K562 (cell line): ENCODE results near the gene CCDC18. TPM values are rescaled to one million over a fixed set of nuclear protein-coding genes. Genes with fewer than 3 reads are reported as not detected.

Source experiments
- ATAC-seq: fragments of 200-7000 bp; cut with Tn5 transposase; 3 replicates; pipeline ENCODE4 v1.9.1; 2020; ENCODE audit warnings: moderate library complexity
- BruUV-seq: library from RNA; stranded (reverse); fragments of 400-500 nt; replicated peaks from 2 replicates; lab custom pipeline; 2021; lab: Mats Ljungman, UMichigan
- CTCF ChIA-PET: fragments of 300-600 bp; formaldehyde crosslinking; extraction: SDS; loops from one replicate; lab custom pipeline; 2021; ENCODE audit warnings: low intra/inter-chr PET ratio; lab: Yijun Ruan, JAX
- POLR2A ChIA-PET: fragments of 300-600, 350-650 bp; sonication (Branson Sonifier 250); formaldehyde crosslinking; extraction: SDS; loops from one replicate; lab custom pipeline; 2021; ENCODE audit warnings: antibody characterized with exemption, inconsistent platforms; lab: Yijun Ruan, JAX
- DNase-seq, 4 experiments: peaks; one replicate each; pipeline versions ENCODE4 v3.0.0 to v3.0.0-alpha.2; 2011 to 2018; ENCODE audit warnings: low spot score in 3 of 4, mixed read lengths in 3 of 4; ENCODE audit errors: extremely low read depth in 1 of 4
- FAIRE-seq: peaks from 2 replicates; lab custom pipeline; 2011; peaks lifted over from hg19 to GRCh38; lab: Jason Lieb, UNC
- H2AFZ ChIP-seq: 2 replicates; pipeline ENCODE4 v1.6.0; 2011; ENCODE audit warnings: low read depth, low read length, control low read depth, inconsistent platforms
- H3K27ac ChIP-seq: fragments of 200-600 bp; 3 replicates; pipeline ENCODE4 v1.8.0; 2011; ENCODE audit warnings: low read depth, mild to moderate bottlenecking, control low read depth, inconsistent platforms, low read length, moderate library complexity, mixed read lengths; ENCODE audit errors: extremely low read depth
- H3K27me3 ChIP-seq, 2 experiments: fragments of 300-600 bp in 1 of 2; 2 replicates in 1 of 2; 3 replicates in 1 of 2; pipeline versions ENCODE4 v1.6.0 to v1.8.0; 2011; ENCODE audit warnings: inconsistent platforms in 2 of 2, low read length in 2 of 2, mild to moderate bottlenecking in 1 of 2, mixed read lengths in 1 of 2, moderate library complexity in 1 of 2; ENCODE audit not compliant: control insufficient read depth in 2 of 2, insufficient read depth in 2 of 2
- H3K36me3 ChIP-seq: fragments of 300-600 bp; 3 replicates; pipeline ENCODE4 v1.8.0; 2011; ENCODE audit warnings: mild to moderate bottlenecking, low read length, inconsistent platforms; ENCODE audit not compliant: control insufficient read depth, insufficient read depth
- H3K4me1 ChIP-seq, 2 experiments: fragments of 200-600 bp in 1 of 2; replicated peaks in 1 of 2; 2 replicates in 1 of 2; 3 replicates in 1 of 2; pipeline versions ENCODE4 v1.5.1 to v1.8.0; 2011; ENCODE audit warnings: inconsistent platforms in 2 of 2, low read length in 2 of 2, mild to moderate bottlenecking in 1 of 2, mixed read lengths in 1 of 2, moderate library complexity in 1 of 2; ENCODE audit not compliant: control insufficient read depth in 2 of 2, insufficient read depth in 2 of 2
- H3K4me2 ChIP-seq: 2 replicates; pipeline ENCODE4 v1.6.1; 2011; ENCODE audit warnings: low read length, control low read depth, inconsistent platforms, mixed read lengths; ENCODE audit not compliant: insufficient read depth
- H3K4me3 ChIP-seq: fragments of 200-600 bp; sonication (generic), shearing (Covaris generic); 2 replicates; pipeline ENCODE4 v1.5.1; 2016; ENCODE audit warnings: control low read depth, inconsistent platforms
- H3K79me2 ChIP-seq: fragments of 200-600 bp; 3 replicates; pipeline ENCODE4 v1.8.0; 2011; ENCODE audit warnings: low read length, inconsistent platforms; ENCODE audit not compliant: control insufficient read depth, insufficient read depth
- H3K9ac ChIP-seq, 2 experiments: 2 replicates each; pipeline versions ENCODE4 v1.6.0 to v1.6.1; 2011; ENCODE audit warnings: low read depth in 2 of 2, low read length in 2 of 2, control low read depth in 1 of 2, inconsistent platforms in 1 of 2, mild to moderate bottlenecking in 1 of 2, mixed read lengths in 1 of 2; ENCODE audit not compliant: insufficient read depth in 1 of 2
- H3K9me1 ChIP-seq: one replicate; pipeline ENCODE4 v1.6.0; 2011; ENCODE audit warnings: inconsistent platforms, mild to moderate bottlenecking, low read length, moderate library complexity; ENCODE audit not compliant: control insufficient read depth, insufficient read depth
- H3K9me3 ChIP-seq: replicated peaks from 2 replicates; pipeline ENCODE4 v1.5.1; 2011; ENCODE audit warnings: low read depth, low read length, inconsistent platforms; ENCODE audit not compliant: control insufficient read depth, insufficient read depth
- H4K20me1 ChIP-seq: replicated peaks from 2 replicates; pipeline ENCODE4 v1.6.1; 2011; ENCODE audit warnings: low read length, inconsistent platforms, mixed read lengths; ENCODE audit not compliant: control insufficient read depth, insufficient read depth
- EP300 ChIP-seq: IDR thresholded peaks from 2 replicates; pipeline ENCODE4 v1.6.1; 2012; ENCODE audit warnings: low read length, improper control_type of control experiment
- FOXK1 ChIP-seq: sonication (generic); formaldehyde crosslinking; IDR thresholded peaks from 2 replicates; pipeline ENCODE4 v1.8.0; 2022; ENCODE audit warnings: missing genetic modification reagents, mild to moderate bottlenecking, borderline replicate concordance
- POU5F1 ChIP-seq: fragments of 150-350 bp; IDR thresholded peaks from 2 replicates; pipeline ENCODE4 v1.6.1; 2014; ENCODE audit warnings: borderline replicate concordance, low read length, low read depth, mild to moderate bottlenecking; ENCODE audit not compliant: partially characterized antibody
- TGIF2 ChIP-seq: sonication (generic); formaldehyde crosslinking; IDR thresholded peaks from 2 replicates; pipeline ENCODE4 v1.8.1; 2022; ENCODE audit warnings: mild to moderate bottlenecking, missing genetic modification reagents, moderate library complexity
- TRIM24 ChIP-seq, 2 experiments: fragments of 450-650 bp; IDR thresholded peaks; 2 replicates each; pipeline ENCODE4 v1.6.1; 2016
- U2AF2 ChIP-seq: fragments of 200-400 bp; formaldehyde crosslinking; optimal IDR thresholded peaks from 2 replicates; pipeline ENCODE3; 2017; ENCODE audit warnings: low read depth, mild to moderate bottlenecking, low read length
- WGBS: fragments of 100-300 bp; shearing (Covaris generic); methylation state at CpG from one replicate; pipeline ENCODE4 v1.1.6; 2016; ENCODE audit warnings: low coverage, mixed read lengths; ENCODE audit not compliant: insufficient coverage; ENCODE audit errors: missing lambda C conversion rate; 5-methylcytosine and 5-hydroxymethylcytosine counted together
- in situ Hi-C: fragments of 300-500 bp; cut with MboI; formaldehyde crosslinking; loops from 4 replicates; pipeline ENCODE4 v1.15.0; 2018; ENCODE audit warnings: inconsistent platforms, mixed read lengths
- intact Hi-C: fragments of 100-400 bp; cut with micrococcal nuclease; formaldehyde crosslinking; loops from 2 replicates; pipeline ENCODE4 v1.14.2; 2022
- polyA plus RNA-seq, 8 experiments: library from polyadenylated mRNA; depleted of rRNA in 4 of 8; stranded (reverse) in 5 of 8; unstranded in 3 of 8; fragments of >200 nt; fragmentation: Nextera tagmentation in 2 of 8; fragmentation: Illumina TruSeq in 1 of 8; extraction: Ambion mirVana in 2 of 8; extraction: Trizol in 1 of 8; gene quantifications; 2 replicates each; pipeline versions ENCODE4 v1.2.1 to v1.2.3, GENCODE V29; 2011 to 2014; ENCODE audit warnings: inconsistent platforms in 1 of 8, missing spikeins in 1 of 8
- total RNA-seq, 7 experiments: library from RNA; depleted of rRNA in 6 of 7; stranded (reverse); fragments of >200 nt in 6 of 7; fragmentation: Illumina TruSeq in 2 of 7; extraction: Trizol in 2 of 7; gene quantifications; 2 replicates each; pipeline versions ENCODE4 v1.2.1 to v1.2.3, GENCODE V29; 2011 to 2021; ENCODE audit warnings: low replicate concordance in 1 of 7
- TF ChIP-seq, protein P1 (sequence below): fragments of 450-650 bp; IDR thresholded peaks from 2 replicates; pipeline ENCODE4 v1.6.1; 2017; ENCODE audit warnings: mild to moderate bottlenecking, moderate library complexity
- TF ChIP-seq, protein P2 (sequence below), 2 experiments: fragments of 450-650 bp; IDR thresholded peaks; 2 replicates each; pipeline ENCODE4 v1.6.1; 2016; ENCODE audit warnings: mild to moderate bottlenecking in 2 of 2, borderline replicate concordance in 1 of 2, low read depth in 1 of 2, moderate library complexity in 1 of 2
- TF ChIP-seq, protein P3 (sequence below): fragments of 250-450 bp; sonication (Bioruptor Pico); IDR thresholded peaks from 2 replicates; pipeline ENCODE4 v1.5.0; 2022; ENCODE audit warnings: mild to moderate bottlenecking

CCDC18 gene
- total and polyA plus RNA-seq, 9 of the 15 experiments (the other 6 are each of a cell fraction or from before 2014, with no cell fraction given) = 19.5 to 34.2 (median 24.3) TPM

DNA sequence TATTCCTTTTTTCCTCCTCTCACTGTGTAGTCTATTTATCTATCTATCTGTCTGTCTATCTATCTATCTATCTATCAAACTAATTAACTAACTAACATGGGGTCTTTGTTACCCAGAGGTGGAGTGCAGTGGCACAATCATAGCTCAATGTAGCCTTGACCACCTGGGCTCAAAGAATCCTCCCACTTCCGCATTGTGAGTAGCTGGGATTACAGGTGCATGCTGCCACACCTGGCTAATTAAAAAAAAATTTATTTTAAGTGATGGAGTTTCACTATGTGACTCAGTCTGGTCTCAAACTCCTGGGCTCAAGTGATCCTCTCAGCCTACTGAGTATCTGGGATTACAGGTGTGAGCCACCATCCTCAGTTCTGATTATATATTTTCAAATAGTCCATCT lies 71.4 kb downstream of the CCDC18 start:
- Histone ChIP-seq H3K9me1 (no peaks in the 10 kb centered on the region), H4K20me1 (no peaks in the 10 kb centered on the region), H3K4me3 (no peak overlapping the region), H3K36me3 (peaks cover 10% of the 10 kb centered on the region; the same call in 1 of the 3 replicates), H3K27ac (no peak overlapping the region), H3K79me2 (no peaks in the 10 kb centered on the region), H3K9me3 (peaks cover 3% of the 10 kb centered on the region; the same call in 1 of the 2 replicates), H3K4me2 (no peak overlapping the region), H2AFZ (no peak overlapping the region), H3K9ac (no peak overlapping the region), H3K4me1 (no peaks in the 10 kb centered on the region), H3K27me3 (no peaks in the 10 kb centered on the region)
- POLR2A ChIA-PET = no interaction called here
- FAIRE-seq = no peak
- WGBS = 100% methylated on average over 1 of the region's 1 CpG
- no peak for DNase-seq
- BruUV-seq = no TSS peak
- in situ Hi-C loops (no loop called here), intact Hi-C loops (no loop called here)
- CTCF ChIA-PET = no interaction called here
- no peak for ATAC-seq
- TF ChIP-seq TGIF2 (no peak), TRIM24 (IDR thresholded peaks at IDR 0.05) (no peak), EP300 (no peak), FOXK1 (no peak), POU5F1 (no peak), U2AF2 (no peak)
- TF ChIP-seq, protein P1, sequence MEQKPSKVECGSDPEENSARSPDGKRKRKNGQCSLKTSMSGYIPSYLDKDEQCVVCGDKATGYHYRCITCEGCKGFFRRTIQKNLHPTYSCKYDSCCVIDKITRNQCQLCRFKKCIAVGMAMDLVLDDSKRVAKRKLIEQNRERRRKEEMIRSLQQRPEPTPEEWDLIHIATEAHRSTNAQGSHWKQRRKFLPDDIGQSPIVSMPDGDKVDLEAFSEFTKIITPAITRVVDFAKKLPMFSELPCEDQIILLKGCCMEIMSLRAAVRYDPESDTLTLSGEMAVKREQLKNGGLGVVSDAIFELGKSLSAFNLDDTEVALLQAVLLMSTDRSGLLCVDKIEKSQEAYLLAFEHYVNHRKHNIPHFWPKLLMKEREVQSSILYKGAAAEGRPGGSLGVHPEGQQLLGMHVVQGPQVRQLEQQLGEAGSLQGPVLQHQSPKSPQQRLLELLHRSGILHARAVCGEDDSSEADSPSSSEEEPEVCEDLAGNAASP = no peak
- TF ChIP-seq, protein P2, sequence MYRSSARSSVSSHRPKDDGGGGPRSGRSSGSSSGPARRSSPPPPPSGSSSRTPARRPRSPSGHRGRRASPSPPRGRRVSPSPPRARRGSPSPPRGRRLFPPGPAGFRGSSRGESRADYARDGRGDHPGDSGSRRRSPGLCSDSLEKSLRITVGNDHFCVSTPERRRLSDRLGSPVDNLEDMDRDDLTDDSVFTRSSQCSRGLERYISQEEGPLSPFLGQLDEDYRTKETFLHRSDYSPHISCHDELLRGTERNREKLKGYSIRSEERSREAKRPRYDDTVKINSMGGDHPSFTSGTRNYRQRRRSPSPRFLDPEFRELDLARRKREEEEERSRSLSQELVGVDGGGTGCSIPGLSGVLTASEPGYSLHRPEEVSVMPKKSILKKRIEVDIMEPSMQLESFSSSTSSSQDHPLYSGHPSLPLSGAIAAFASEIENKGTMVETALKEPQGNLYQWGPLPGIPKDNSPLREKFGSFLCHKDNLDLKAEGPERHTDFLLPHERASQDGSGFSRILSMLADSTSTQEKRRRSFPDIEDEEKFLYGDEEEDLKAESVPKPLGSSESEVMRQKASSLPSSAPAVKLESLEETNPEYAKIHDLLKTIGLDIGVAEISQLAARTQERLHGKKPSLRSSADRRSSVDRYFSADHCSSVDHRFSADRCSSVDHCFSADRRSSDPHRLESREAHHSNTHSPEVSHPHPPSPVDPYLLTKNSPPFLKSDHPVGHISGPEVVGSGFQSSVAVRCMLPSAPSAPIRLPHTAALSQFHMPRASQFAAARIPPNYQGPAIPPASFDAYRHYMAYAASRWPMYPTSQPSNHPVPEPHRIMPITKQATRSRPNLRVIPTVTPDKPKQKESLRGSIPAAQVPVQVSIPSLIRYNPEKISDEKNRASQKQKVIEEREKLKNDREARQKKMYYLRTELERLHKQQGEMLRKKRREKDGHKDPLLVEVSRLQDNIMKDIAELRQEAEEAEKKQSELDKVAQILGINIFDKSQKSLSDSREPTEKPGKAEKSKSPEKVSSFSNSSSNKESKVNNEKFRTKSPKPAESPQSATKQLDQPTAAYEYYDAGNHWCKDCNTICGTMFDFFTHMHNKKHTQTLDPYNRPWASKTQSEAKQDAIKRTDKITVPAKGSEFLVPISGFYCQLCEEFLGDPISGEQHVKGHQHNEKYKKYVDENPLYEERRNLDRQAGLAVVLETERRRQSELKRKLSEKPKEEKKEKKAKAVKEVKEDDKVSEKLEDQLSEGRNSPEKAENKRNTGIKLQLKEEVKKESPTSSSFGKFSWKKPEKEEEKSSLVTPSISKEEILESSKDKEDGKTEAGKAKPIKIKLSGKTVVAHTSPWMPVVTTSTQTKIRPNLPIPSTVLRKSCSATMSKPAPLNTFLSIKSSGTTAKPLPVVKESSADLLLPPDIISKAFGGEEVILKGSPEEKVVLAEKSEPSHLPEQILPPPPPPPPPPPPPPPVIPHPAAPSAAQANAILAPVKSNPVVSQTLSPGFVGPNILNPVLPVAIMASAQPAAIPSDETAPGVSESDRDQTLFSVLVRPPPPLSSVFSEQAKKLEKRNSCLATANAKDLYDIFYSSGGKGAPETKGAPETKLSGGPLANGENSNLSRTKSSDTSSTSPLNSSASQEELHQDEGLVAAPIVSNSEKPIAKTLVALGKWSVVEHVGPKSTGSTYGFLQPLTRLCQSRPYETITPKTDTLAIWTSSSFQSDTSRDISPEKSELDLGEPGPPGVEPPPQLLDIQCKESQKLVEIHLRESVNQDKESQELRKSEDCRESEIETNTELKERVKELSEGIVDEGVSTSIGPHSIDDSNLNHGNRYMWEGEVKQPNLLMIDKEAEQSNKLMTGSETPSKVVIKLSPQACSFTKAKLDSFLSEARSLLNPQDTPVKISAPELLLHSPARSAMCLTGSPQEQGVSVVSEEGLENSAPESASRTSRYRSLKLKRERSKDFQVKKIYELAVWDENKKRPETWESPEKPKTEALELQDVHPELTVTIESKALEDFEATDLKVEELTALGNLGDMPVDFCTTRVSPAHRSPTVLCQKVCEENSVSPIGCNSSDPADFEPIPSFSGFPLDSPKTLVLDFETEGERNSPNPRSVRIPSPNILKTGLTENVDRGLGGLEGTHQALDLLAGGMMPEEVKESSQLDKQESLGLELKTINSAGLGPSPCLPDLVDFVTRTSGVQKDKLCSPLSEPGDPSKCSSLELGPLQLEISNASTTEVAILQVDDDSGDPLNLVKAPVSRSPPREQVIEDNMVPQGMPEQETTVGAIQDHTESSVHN (IDR thresholded peaks at IDR 0.05; ENCODE audit: borderline replicate concordance in 1 of 2, low read depth in 1 of 2) = no peak
- TF ChIP-seq, protein P3, sequence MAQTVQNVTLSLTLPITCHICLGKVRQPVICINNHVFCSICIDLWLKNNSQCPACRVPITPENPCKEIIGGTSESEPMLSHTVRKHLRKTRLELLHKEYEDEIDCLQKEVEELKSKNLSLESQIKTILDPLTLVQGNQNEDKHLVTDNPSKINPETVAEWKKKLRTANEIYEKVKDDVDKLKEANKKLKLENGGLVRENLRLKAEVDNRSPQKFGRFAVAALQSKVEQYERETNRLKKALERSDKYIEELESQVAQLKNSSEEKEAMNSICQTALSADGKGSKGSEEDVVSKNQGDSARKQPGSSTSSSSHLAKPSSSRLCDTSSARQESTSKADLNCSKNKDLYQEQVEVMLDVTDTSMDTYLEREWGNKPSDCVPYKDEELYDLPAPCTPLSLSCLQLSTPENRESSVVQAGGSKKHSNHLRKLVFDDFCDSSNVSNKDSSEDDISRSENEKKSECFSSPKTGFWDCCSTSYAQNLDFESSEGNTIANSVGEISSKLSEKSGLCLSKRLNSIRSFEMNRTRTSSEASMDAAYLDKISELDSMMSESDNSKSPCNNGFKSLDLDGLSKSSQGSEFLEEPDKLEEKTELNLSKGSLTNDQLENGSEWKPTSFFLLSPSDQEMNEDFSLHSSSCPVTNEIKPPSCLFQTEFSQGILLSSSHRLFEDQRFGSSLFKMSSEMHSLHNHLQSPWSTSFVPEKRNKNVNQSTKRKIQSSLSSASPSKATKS (CRISPR knock-in tag) = no peak
